IMR-90 (cell line): ENCODE data around the gene NEAT1.

Experiments used
- CTCF ChIP-seq: conservative IDR thresholded peaks from 2 replicates; pipeline ENCODE4 v1.5.1; 2012; ENCODE audit warnings: mild to moderate bottlenecking, low read depth, low read length, improper control_type of control experiment
- MAFK ChIP-seq: IDR thresholded peaks from 2 replicates; pipeline ENCODE4 v1.6.1; 2012; ENCODE audit warnings: low read depth, low read length, improper control_type of control experiment
- POLR2A ChIP-seq: IDR thresholded peaks from 2 replicates; pipeline ENCODE4 v1.6.1; 2012; ENCODE audit warnings: mild to moderate bottlenecking, low read depth, low read length
- RAD21 ChIP-seq: IDR thresholded peaks from 2 replicates; pipeline ENCODE4 v1.6.1; 2012; ENCODE audit warnings: low read length, improper control_type of control experiment
- RFX5 ChIP-seq: IDR thresholded peaks from 2 replicates; pipeline ENCODE4 v1.8.0; 2012; ENCODE audit warnings: low read depth, mild to moderate bottlenecking, low read length, moderate library complexity
- SMC3 ChIP-seq: fragments of 150-350 bp; IDR thresholded peaks from 2 replicates; pipeline ENCODE4 v1.6.1; 2016; ENCODE audit warnings: low read depth, mild to moderate bottlenecking, antibody characterized with exemption, low read length, moderate library complexity
- USF2 ChIP-seq: fragments of 150-350 bp; IDR thresholded peaks from 2 replicates; pipeline ENCODE4 v1.6.1; 2017; ENCODE audit warnings: mild to moderate bottlenecking, antibody characterized with exemption, low read length, low read depth

DNA sequence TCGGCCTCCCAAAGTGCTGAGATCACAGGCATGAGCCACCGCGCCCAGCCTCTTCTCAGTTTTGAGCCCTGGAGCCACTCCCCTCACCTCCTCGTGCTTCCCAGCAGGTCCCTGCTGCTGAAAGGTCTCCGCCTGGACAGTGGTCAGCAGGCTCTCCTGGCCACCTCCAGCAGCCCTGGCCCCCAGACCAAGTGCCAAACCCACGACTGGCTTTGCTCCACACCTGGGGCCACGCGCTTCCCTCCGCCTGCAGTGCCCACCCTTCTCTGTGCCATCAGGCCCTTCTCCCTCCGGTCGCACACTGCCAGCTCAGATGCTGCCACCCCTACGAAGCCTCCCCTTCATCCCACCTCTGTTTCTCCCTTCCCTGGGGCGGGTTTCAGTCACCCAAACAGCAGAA is 23.3 kb upstream of the NEAT1 start:
- no peak for TF ChIP-seq CTCF
- no peak for TF ChIP-seq SMC3
- TF ChIP-seq POLR2A, result no peak
- TF ChIP-seq RAD21, result no peak
- TF ChIP-seq MAFK, result no peak
- TF ChIP-seq USF2, result no peak
- no peak for TF ChIP-seq RFX5
